Measurements from ENCODE around the gene MAPK8.

- TF ChIP-seq CTCF (IDR thresholded peaks at IDR 0.05; ENCODE audit: insufficient read depth, low read depth, low read length) (no peak), EZH2 (IDR thresholded peaks at IDR 0.05; ENCODE audit: insufficient read depth, low read length) (no peak)
Measured at GRCh38 chr10:48456808-48457761, 150.6 kb downstream of the MAPK8 start.
